SK-N-SH treated with all-trans-retinoic acid at 6 μM for 48 hours (cell line): ENCODE measurements around the gene TBKBP1.

ENCODE experiments used
- ATAC-seq: fragments of 200-7000 bp; cut with Tn5 transposase; 3 replicates; pipeline ENCODE4 v1.9.1; 2020; ENCODE audit warnings: mild to moderate bottlenecking, moderate library complexity
- ARNTL ChIP-seq: fragments of 450-650 bp; formaldehyde crosslinking; IDR thresholded peaks from 2 replicates; pipeline ENCODE4 v1.5.0; 2020; ENCODE audit warnings: low read depth, mild to moderate bottlenecking, moderate library complexity, borderline replicate concordance
- BACH2 ChIP-seq: fragments of 250-450 bp; sonication (Bioruptor Pico); IDR thresholded peaks from 2 replicates; pipeline ENCODE4 v1.9.0; 2021; ENCODE audit warnings: mild to moderate bottlenecking, borderline replicate concordance
- CSDC2 ChIP-seq: fragments of 250-450 bp; sonication (Bioruptor Pico); IDR thresholded peaks from 2 replicates; pipeline ENCODE4 v1.5.0; 2020; ENCODE audit warnings: mild to moderate bottlenecking, moderate library complexity
- ESRRG ChIP-seq: fragments of 250-450 bp; sonication (Bioruptor Pico); IDR thresholded peaks from 2 replicates; pipeline ENCODE4 v1.6.1; 2021; ENCODE audit warnings: mild to moderate bottlenecking
- GLIS3 ChIP-seq: fragments of 250-450 bp; sonication (Bioruptor Pico); IDR thresholded peaks from 2 replicates; pipeline ENCODE4 v1.5.0; 2020; ENCODE audit warnings: mild to moderate bottlenecking, moderate library complexity
- ISL1 ChIP-seq: fragments of 250-450 bp; sonication (Bioruptor Pico); IDR thresholded peaks from 2 replicates; pipeline ENCODE4 v2.1.2; 2022; ENCODE audit warnings: mild to moderate bottlenecking, moderate library complexity
- OSR1 ChIP-seq: fragments of 250-450 bp; sonication (Bioruptor Pico); IDR thresholded peaks from 2 replicates; pipeline ENCODE4 v1.8.0; 2022; ENCODE audit warnings: moderate library complexity, mild to moderate bottlenecking, inconsistent platforms
- PPARA ChIP-seq: fragments of 250-450 bp; sonication (Bioruptor Pico); IDR thresholded peaks from 2 replicates; pipeline ENCODE4 v1.5.0; 2020; ENCODE audit warnings: mild to moderate bottlenecking, borderline replicate concordance
- RARB ChIP-seq: fragments of 250-450 bp; sonication (Bioruptor Pico); IDR thresholded peaks from 2 replicates; pipeline ENCODE4 v1.8.0; 2021; ENCODE audit warnings: mild to moderate bottlenecking, moderate library complexity
- SNAI2 ChIP-seq: fragments of 250-450 bp; sonication (Bioruptor Pico); IDR thresholded peaks from 2 replicates; pipeline ENCODE4 v1.5.0; 2020; ENCODE audit warnings: mild to moderate bottlenecking, moderate library complexity
- TCF4 ChIP-seq: fragments of 250-450 bp; sonication (Bioruptor Pico); IDR thresholded peaks from 2 replicates; pipeline ENCODE4 v1.8.0; 2021; ENCODE audit warnings: mild to moderate bottlenecking, moderate library complexity, borderline replicate concordance
- TOX ChIP-seq: fragments of 250-450 bp; sonication (Bioruptor Pico); IDR thresholded peaks from 2 replicates; pipeline ENCODE4 v1.8.0; 2021; ENCODE audit warnings: mild to moderate bottlenecking, moderate library complexity, borderline replicate concordance
- ZC3H10 ChIP-seq: fragments of 250-450 bp; sonication (Bioruptor Pico); IDR thresholded peaks from 2 replicates; pipeline ENCODE4 v1.5.1; 2021; ENCODE audit warnings: mild to moderate bottlenecking, moderate library complexity
- ZFP3 ChIP-seq: fragments of 250-450 bp; sonication (Bioruptor Pico); IDR thresholded peaks from 2 replicates; pipeline ENCODE4 v1.5.0; 2020; ENCODE audit warnings: mild to moderate bottlenecking, moderate library complexity
- ZFP30 ChIP-seq: fragments of 450-650 bp; formaldehyde crosslinking; IDR thresholded peaks from 2 replicates; pipeline ENCODE4 v1.5.0; 2022; ENCODE audit warnings: mild to moderate bottlenecking, moderate library complexity
- ZNF565 ChIP-seq: fragments of 450-650 bp; formaldehyde crosslinking; conservative IDR thresholded peaks from 2 replicates; pipeline ENCODE4 v1.5.0; 2020; ENCODE audit warnings: low read depth, mild to moderate bottlenecking, moderate library complexity
- ZNF70 ChIP-seq: fragments of 450-650 bp; formaldehyde crosslinking; IDR thresholded peaks from 2 replicates; pipeline ENCODE4 v1.5.0; 2020; ENCODE audit warnings: mild to moderate bottlenecking, moderate library complexity
- ZNF8 ChIP-seq: fragments of 450-650 bp; formaldehyde crosslinking; IDR thresholded peaks from 2 replicates; pipeline ENCODE4 v1.5.0; 2020; ENCODE audit warnings: mild to moderate bottlenecking, moderate library complexity
- TF ChIP-seq, protein P1 (sequence below): fragments of 250-450 bp; sonication (Bioruptor Pico); IDR thresholded peaks from 2 replicates; pipeline ENCODE4 v1.5.1; 2020; ENCODE audit warnings: low read depth, mild to moderate bottlenecking, moderate library complexity
- TF ChIP-seq, protein P2 (sequence below): fragments of 250-450 bp; sonication (Bioruptor Pico); IDR thresholded peaks from 2 replicates; pipeline ENCODE4 v1.5.1; 2021; ENCODE audit warnings: mild to moderate bottlenecking, moderate library complexity
- TF ChIP-seq, protein P3 (sequence below): fragments of 250-450 bp; sonication (Bioruptor Pico); IDR thresholded peaks from 2 replicates; pipeline ENCODE4 v1.8.0; 2021; ENCODE audit warnings: low read depth, mild to moderate bottlenecking, moderate library complexity, borderline replicate concordance
- TF ChIP-seq, protein P4 (sequence below): fragments of 250-450 bp; sonication (Bioruptor Pico); IDR thresholded peaks from 2 replicates; pipeline ENCODE4 v1.5.0; 2020; ENCODE audit warnings: mild to moderate bottlenecking, moderate library complexity

TBKBP1 gene

DNA sequence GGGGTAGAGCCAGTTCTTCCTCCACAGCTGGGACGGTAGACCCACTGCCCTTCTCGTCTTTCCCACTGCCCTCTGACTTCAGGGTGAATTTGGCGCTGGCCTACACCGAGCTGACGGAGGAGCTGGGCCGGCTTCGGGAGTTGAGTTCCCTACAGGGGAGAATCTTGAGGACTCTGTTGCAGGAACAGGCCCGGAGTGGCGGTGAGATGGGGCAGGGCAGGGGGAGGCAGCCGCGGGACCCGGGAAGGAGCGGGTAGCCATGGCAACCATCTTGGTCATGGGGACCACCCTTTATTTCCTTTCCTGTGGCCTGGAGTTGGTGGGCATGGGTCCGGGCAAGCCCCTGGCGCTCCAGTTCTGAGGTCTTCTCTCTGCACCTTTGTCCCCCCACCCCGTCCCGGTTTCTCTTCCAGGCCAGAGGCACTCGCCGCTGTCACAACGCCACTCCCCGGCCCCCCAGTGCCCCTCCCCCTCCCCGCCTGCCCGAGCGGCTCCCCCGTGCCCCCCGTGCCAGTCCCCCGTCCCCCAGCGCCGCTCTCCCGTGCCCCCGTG lies 14.4 kb downstream of the TBKBP1 start (continued):
- TF ChIP-seq SNAI2 (CRISPR knock-in tag), result no peak
- TF ChIP-seq TOX (CRISPR knock-in tag), result no peak
- TF ChIP-seq CSDC2 (CRISPR knock-in tag), result no peak
- TF ChIP-seq, all 23 proteins: peak for 0

DNA sequence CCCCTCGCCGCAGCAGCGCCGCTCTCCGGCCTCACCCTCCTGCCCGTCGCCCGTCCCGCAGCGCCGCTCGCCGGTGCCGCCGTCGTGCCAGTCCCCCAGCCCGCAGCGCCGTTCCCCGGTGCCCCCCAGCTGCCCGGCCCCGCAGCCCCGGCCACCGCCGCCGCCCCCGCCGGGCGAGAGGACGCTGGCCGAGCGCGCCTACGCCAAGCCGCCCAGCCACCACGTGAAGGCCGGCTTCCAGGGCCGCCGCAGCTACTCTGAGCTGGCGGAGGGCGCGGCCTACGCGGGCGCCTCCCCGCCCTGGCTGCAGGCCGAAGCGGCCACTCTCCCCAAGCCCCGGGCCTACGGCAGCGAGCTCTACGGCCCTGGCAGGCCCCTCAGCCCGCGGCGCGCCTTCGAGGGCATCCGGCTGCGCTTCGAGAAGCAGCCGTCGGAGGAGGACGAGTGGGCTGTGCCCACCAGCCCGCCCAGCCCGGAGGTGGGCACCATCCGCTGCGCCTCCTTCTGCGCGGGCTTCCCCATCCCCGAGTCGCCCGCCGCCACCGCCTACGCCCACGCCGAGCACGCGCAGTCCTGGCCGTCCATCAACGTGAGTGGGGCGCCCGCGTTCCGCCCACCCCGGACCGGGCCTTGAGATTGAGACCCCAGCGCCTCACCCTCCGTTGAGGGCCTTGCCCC lies 15.0 kb downstream of the TBKBP1 start:
- no peak for TF ChIP-seq PPARA (CRISPR knock-in tag)
- ATAC-seq, result no peak

DNA sequence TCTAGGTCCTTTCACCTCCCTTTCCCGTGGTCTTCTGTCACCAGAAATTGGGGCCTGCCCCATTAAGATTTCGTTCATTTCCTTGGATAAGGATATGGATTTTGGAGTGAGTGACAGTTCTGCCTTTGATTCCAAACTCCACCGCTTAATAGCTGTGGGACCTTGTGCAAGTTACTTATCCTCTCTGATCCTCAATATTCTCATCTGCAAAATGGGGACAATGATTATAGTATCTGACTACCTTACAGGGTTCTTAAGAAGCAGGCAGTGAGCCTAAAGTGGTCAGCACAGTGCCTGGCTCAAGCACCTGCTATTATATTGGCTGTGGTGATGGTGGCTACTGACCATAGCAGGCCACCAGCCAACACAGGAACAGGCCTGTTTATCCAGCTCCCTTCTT lies 15.6 kb downstream of the TBKBP1 start:
- no peak for ATAC-seq
- TF ChIP-seq ZC3H10 (CRISPR knock-in tag), result no peak
- TF ChIP-seq ZNF8 (CRISPR knock-in tag), result no peak
- TF ChIP-seq ESRRG (CRISPR knock-in tag), result no peak
- no peak for TF ChIP-seq RARB (CRISPR knock-in tag)
- no peak for TF ChIP-seq OSR1 (CRISPR knock-in tag)
- TF ChIP-seq BACH2 (CRISPR knock-in tag), result no peak
- no peak for TF ChIP-seq ZFP3 (CRISPR knock-in tag)
- TF ChIP-seq ZNF565 (CRISPR knock-in tag), result no peak
- no peak for TF ChIP-seq CSDC2 (CRISPR knock-in tag)
- TF ChIP-seq, protein P1, sequence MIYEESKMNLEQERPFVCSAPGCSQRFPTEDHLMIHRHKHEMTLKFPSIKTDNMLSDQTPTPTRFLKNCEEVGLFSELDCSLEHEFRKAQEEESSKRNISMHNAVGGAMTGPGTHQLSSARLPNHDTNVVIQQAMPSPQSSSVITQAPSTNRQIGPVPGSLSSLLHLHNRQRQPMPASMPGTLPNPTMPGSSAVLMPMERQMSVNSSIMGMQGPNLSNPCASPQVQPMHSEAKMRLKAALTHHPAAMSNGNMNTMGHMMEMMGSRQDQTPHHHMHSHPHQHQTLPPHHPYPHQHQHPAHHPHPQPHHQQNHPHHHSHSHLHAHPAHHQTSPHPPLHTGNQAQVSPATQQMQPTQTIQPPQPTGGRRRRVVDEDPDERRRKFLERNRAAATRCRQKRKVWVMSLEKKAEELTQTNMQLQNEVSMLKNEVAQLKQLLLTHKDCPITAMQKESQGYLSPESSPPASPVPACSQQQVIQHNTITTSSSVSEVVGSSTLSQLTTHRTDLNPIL (CRISPR knock-in tag), result no peak
- TF ChIP-seq PPARA (CRISPR knock-in tag), result no peak
- TF ChIP-seq ISL1 (CRISPR knock-in tag), result no peak
- TF ChIP-seq, protein P2, sequence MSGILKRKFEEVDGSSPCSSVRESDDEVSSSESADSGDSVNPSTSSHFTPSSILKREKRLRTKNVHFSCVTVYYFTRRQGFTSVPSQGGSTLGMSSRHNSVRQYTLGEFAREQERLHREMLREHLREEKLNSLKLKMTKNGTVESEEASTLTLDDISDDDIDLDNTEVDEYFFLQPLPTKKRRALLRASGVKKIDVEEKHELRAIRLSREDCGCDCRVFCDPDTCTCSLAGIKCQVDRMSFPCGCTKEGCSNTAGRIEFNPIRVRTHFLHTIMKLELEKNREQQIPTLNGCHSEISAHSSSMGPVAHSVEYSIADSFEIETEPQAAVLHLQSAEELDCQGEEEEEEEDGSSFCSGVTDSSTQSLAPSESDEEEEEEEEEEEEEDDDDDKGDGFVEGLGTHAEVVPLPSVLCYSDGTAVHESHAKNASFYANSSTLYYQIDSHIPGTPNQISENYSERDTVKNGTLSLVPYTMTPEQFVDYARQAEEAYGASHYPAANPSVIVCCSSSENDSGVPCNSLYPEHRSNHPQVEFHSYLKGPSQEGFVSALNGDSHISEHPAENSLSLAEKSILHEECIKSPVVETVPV (CRISPR knock-in tag), result no peak
- TF ChIP-seq TCF4 (CRISPR knock-in tag), result no peak
- TF ChIP-seq, protein P3, sequence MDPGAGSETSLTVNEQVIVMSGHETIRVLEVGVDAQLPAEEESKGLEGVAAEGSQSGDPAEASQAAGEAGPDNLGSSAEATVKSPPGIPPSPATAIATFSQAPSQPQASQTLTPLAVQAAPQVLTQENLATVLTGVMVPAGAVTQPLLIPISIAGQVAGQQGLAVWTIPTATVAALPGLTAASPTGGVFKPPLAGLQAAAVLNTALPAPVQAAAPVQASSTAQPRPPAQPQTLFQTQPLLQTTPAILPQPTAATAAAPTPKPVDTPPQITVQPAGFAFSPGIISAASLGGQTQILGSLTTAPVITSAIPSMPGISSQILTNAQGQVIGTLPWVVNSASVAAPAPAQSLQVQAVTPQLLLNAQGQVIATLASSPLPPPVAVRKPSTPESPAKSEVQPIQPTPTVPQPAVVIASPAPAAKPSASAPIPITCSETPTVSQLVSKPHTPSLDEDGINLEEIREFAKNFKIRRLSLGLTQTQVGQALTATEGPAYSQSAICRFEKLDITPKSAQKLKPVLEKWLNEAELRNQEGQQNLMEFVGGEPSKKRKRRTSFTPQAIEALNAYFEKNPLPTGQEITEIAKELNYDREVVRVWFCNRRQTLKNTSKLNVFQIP, result no peak
- TF ChIP-seq GLIS3 (CRISPR knock-in tag), result no peak
- TF ChIP-seq, protein P4, sequence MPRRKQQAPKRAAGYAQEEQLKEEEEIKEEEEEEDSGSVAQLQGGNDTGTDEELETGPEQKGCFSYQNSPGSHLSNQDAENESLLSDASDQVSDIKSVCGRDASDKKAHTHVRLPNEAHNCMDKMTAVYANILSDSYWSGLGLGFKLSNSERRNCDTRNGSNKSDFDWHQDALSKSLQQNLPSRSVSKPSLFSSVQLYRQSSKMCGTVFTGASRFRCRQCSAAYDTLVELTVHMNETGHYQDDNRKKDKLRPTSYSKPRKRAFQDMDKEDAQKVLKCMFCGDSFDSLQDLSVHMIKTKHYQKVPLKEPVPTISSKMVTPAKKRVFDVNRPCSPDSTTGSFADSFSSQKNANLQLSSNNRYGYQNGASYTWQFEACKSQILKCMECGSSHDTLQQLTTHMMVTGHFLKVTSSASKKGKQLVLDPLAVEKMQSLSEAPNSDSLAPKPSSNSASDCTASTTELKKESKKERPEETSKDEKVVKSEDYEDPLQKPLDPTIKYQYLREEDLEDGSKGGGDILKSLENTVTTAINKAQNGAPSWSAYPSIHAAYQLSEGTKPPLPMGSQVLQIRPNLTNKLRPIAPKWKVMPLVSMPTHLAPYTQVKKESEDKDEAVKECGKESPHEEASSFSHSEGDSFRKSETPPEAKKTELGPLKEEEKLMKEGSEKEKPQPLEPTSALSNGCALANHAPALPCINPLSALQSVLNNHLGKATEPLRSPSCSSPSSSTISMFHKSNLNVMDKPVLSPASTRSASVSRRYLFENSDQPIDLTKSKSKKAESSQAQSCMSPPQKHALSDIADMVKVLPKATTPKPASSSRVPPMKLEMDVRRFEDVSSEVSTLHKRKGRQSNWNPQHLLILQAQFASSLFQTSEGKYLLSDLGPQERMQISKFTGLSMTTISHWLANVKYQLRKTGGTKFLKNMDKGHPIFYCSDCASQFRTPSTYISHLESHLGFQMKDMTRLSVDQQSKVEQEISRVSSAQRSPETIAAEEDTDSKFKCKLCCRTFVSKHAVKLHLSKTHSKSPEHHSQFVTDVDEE (CRISPR knock-in tag), result no peak
- no peak for TF ChIP-seq ZNF70 (CRISPR knock-in tag)
- no peak for TF ChIP-seq TOX (CRISPR knock-in tag)
- TF ChIP-seq ZFP30 (CRISPR knock-in tag), result no peak

DNA sequence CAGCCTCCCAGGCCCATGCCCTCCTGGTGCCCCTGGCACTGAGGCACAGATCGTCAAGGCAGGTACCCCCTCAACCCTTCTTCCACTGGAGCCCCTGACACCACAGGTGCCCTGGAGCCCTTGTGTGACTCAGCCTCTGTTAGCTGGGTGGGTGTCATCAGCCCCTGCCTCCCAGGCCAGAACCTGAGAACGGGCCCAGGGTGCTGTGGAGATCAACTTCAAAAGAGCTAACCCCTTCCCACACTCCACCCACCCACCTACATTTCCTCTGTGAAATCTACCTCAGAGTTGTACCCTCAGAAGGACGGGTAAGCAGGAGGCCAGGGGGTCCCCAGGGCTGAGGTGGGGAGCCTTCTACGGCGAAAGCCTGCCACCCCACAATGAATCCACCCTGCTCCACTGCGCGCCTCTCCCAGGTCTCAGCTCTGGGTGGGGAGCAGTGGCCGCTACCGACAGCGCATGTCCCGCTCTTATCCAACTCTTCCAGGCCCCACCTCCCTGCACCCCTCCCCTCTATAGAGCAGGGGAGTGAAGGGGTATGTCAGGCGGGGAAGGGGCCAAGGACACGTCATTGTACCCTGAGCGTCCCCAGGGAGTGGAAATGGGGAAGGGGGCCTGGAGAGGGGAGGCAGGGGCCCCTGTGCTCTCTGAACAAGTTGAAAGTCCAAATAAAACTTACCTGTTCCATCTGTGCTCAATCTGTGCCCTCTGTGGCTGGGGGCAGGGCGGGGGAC lies 17.6 kb downstream of the TBKBP1 start:
- TF ChIP-seq, protein P4 (CRISPR knock-in tag), result no peak
- TF ChIP-seq ZNF565 (CRISPR knock-in tag) (no peak), ZNF70 (CRISPR knock-in tag) (no peak), ARNTL (no peak)
- no peak for ATAC-seq
